Natural killer cell (primary cell): ENCODE data around the gene PDSS1. TPM values are rescaled to one million over a fixed set of nuclear protein-coding genes. Genes with fewer than 3 reads are reported as not detected.

Experiments
- ATAC-seq, 3 donors: fragments of 150-1000 bp in 2 of 3; fragments of 200-7000 bp in 1 of 3; cut with Tn5 transposase; 1 replicate in 1 of 3; 2 replicates in 2 of 3; pipeline ENCODE4 v1.10.0; 2021; ENCODE audit warnings: mild to moderate bottlenecking in 2 of 3, moderate library complexity in 2 of 3
- DNase-seq, 2 donors: peaks; one replicate each; pipeline versions ENCODE4 v3.0.0 to v3.0.0-alpha.2; 2013 to 2021; ENCODE audit warnings: mixed read lengths in 1 of 2
- H3K27ac ChIP-seq: one replicate; pipeline ENCODE4 v1.5.1; 2013; ENCODE audit warnings: mild to moderate bottlenecking, low read length
- H3K27me3 ChIP-seq: one replicate; pipeline ENCODE4 v1.6.1; 2013; ENCODE audit warnings: low read length; ENCODE audit not compliant: control insufficient read depth, insufficient read depth
- H3K36me3 ChIP-seq: one replicate; pipeline ENCODE4 v1.6.1; 2013; ENCODE audit warnings: low read length; ENCODE audit not compliant: control insufficient read depth, insufficient read depth
- H3K4me1 ChIP-seq: one replicate; pipeline ENCODE4 v1.6.1; 2013; ENCODE audit warnings: low read length; ENCODE audit not compliant: control insufficient read depth, insufficient read depth
- H3K4me3 ChIP-seq: one replicate; pipeline ENCODE4 v1.5.1; 2013; ENCODE audit warnings: low read length
- H3K9me3 ChIP-seq: one replicate; pipeline ENCODE4 v1.6.1; 2013; ENCODE audit warnings: low read length; ENCODE audit not compliant: control insufficient read depth, insufficient read depth
- H3K27ac Mint-ChIP-seq, 2 donors: one replicate each; pipeline ENCODE4 v1.8.0; 2022; ENCODE audit warnings: mild to moderate bottlenecking in 2 of 2, mixed read lengths in 2 of 2, moderate library complexity in 1 of 2
- H3K27me3 Mint-ChIP-seq, 2 donors: one replicate each; pipeline ENCODE4 v1.8.0; 2022; ENCODE audit warnings: low read depth in 2 of 2, mixed read lengths in 2 of 2
- H3K36me3 Mint-ChIP-seq: one replicate; pipeline ENCODE4 v1.8.0; 2022; ENCODE audit warnings: mixed read lengths
- H3K4me1 Mint-ChIP-seq, 2 donors: one replicate each; pipeline ENCODE4 v1.8.0; 2022; ENCODE audit warnings: mixed read lengths in 2 of 2
- H3K4me3 Mint-ChIP-seq: one replicate; pipeline ENCODE4 v1.8.0; 2022; ENCODE audit warnings: mild to moderate bottlenecking, moderate library complexity, mixed read lengths
- H3K9me3 Mint-ChIP-seq, 2 donors: one replicate each; pipeline ENCODE4 v1.8.0; 2022; ENCODE audit warnings: mixed read lengths in 2 of 2
- WGBS: methylation state at CpG from one replicate; pipeline ENCODE4 v1.1.7; 2013; ENCODE audit warnings: missing lambda C conversion rate; ENCODE audit not compliant: insufficient coverage; 5-methylcytosine and 5-hydroxymethylcytosine counted together
- intact Hi-C: fragments of 100-400 bp; cut with micrococcal nuclease; formaldehyde crosslinking; loops from one replicate; pipeline ENCODE4 v1.14.2; 2022
- total RNA-seq, 4 donors: library from RNA; stranded (reverse); fragments of 120-200 nt in 1 of 4; gene quantifications; one replicate each; pipeline versions ENCODE4 v1.2.3 to v1.2.4, GENCODE V29; 2013 to 2022
- TF ChIP-seq, protein P1 (sequence below): fragments of 200-600 bp; IDR thresholded peaks from one replicate; pipeline ENCODE4 v1.8.0; 2022; ENCODE audit warnings: antibody characterized with exemption

PDSS1 gene
- total RNA-seq, 3 donors from 2014 or later (not counting 1 experiment from before 2014, with no cell fraction given), result 3.5 to 4.4 (median 3.7) TPM

- intact Hi-C loops, result no loop called here
- H3K27me3 ChIP-seq, result no peaks in the 10 kb centered on the region
- H3K9me3 Mint-ChIP-seq, result no peaks in the 10 kb centered on the region
- H3K36me3 Mint-ChIP-seq, result no peaks in the 10 kb centered on the region
- no peak overlapping the region for H3K27ac ChIP-seq
- no peak overlapping the region for H3K4me3 ChIP-seq
- no peaks in the 10 kb centered on the region for H3K9me3 ChIP-seq
- ATAC-seq (no peak), DNase-seq (no peak)
- peaks cover 6% of the 10 kb centered on the region for H3K4me1 ChIP-seq
- TF ChIP-seq, protein P1, sequence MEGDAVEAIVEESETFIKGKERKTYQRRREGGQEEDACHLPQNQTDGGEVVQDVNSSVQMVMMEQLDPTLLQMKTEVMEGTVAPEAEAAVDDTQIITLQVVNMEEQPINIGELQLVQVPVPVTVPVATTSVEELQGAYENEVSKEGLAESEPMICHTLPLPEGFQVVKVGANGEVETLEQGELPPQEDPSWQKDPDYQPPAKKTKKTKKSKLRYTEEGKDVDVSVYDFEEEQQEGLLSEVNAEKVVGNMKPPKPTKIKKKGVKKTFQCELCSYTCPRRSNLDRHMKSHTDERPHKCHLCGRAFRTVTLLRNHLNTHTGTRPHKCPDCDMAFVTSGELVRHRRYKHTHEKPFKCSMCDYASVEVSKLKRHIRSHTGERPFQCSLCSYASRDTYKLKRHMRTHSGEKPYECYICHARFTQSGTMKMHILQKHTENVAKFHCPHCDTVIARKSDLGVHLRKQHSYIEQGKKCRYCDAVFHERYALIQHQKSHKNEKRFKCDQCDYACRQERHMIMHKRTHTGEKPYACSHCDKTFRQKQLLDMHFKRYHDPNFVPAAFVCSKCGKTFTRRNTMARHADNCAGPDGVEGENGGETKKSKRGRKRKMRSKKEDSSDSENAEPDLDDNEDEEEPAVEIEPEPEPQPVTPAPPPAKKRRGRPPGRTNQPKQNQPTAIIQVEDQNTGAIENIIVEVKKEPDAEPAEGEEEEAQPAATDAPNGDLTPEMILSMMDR, result no peak
- H3K36me3 ChIP-seq, result peaks cover 6% of the 10 kb centered on the region
- H3K27me3 Mint-ChIP-seq, result no peaks in the 10 kb centered on the region
- H3K27ac Mint-ChIP-seq, result no peak overlapping the region
- H3K4me1 Mint-ChIP-seq, result peaks cover 0 to 5% of the 10 kb centered on the region in 2 donors
- 94% methylated on average over 2 of the region's 2 CpGs for WGBS
- no peak overlapping the region for H3K4me3 Mint-ChIP-seq
These were observed 17.6 kb downstream of the PDSS1 start for GRCh38 chr10:26715137-26715487.

DNA sequence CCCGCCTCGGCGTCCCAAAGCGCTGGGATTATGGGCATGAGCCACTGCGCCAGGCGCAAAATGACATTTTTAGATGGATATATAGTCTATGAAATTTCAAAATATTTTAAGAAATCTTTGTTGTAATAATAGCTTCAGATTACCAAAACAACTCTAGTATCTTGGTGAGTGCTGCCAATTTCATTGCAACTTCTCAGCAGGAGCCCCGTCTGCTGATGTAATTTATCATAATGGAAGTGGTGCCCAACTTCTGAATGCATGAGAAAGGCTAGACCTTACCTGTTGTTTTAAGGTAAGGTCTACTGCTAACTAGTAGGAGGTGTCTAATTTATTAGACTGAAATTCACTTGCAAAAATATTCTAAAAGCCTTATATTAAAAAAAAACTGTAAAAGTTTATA, 20.0 kb downstream of the PDSS1 start:
- Mint-ChIP-seq H3K36me3 (no peaks in the 10 kb centered on the region), H3K9me3 (no peaks in the 10 kb centered on the region), H3K4me3 (no peak overlapping the region), H3K27me3 (no peaks in the 10 kb centered on the region), H3K27ac (no peak overlapping the region), H3K4me1 (peaks cover 9 to 10% of the 10 kb centered on the region in 2 donors)
- intact Hi-C loops, result no loop called here
- WGBS, result 98% methylated on average over 6 of the region's 7 CpGs
- H3K27me3 ChIP-seq, result no peaks in the 10 kb centered on the region
- no peak for DNase-seq
- H3K9me3 ChIP-seq, result no peaks in the 10 kb centered on the region
- peaks cover 4% of the 10 kb centered on the region for H3K36me3 ChIP-seq
- no peak for ATAC-seq
- H3K4me3 ChIP-seq, result no peak overlapping the region
- no peak overlapping the region for H3K27ac ChIP-seq
- TF ChIP-seq, protein P1, result no peak
- H3K4me1 ChIP-seq, result peaks cover 18% of the 10 kb centered on the region

DNA sequence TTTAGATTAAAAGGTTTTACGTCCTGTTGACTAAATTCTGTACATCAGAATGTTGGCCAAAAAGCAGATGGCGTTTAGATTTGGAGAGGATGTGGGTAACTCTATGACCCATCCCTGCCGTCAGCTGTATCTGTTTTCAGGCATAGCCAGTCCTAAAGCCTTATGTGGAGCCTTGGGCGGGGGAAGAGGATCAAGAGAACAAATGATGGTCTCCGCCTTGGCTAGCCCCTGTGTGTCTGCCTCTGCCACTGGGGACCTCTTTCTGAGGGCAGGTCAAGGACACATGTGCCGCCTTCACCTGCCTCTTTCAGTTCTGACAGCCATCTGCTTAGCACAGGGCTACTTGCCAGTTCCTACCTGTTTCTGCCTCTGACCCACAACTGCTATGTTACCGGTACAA, 24.1 kb downstream of the PDSS1 start:
- DNase-seq (peak; percentile 49 to 71), ATAC-seq (peak; percentile 92 to 94 (median 93))
- H3K36me3 ChIP-seq, result peaks cover 14% of the 10 kb centered on the region
- Mint-ChIP-seq H3K4me1 (peaks cover 14% of the 10 kb centered on the region in 2 donors), H3K4me3 (peak overlapping the region; percentile 83), H3K9me3 (no peaks in the 10 kb centered on the region), H3K36me3 (peaks cover 8% of the 10 kb centered on the region), H3K27me3 (no peaks in the 10 kb centered on the region), H3K27ac (peak overlapping the region; percentile 93 to 94)
- TF ChIP-seq, protein P1, result no peak
- 36% methylated on average over 7 of the region's 7 CpGs for WGBS
- peaks cover 18% of the 10 kb centered on the region for H3K4me1 ChIP-seq
- no peaks in the 10 kb centered on the region for H3K27me3 ChIP-seq
- H3K4me3 ChIP-seq, result no peak overlapping the region
- peak overlapping the region; percentile 78 for H3K27ac ChIP-seq
- no peaks in the 10 kb centered on the region for H3K9me3 ChIP-seq
- intact Hi-C loops, result loop anchor here (5.0 kb wide), 1 partner anchor 136 kb away; no protein-coding TSS in a partner anchor

GRCh38 chr10:26723016-26723415, 25.5 kb downstream of the PDSS1 start:
- Histone ChIP-seq H3K27me3 (no peaks in the 10 kb centered on the region), H3K27ac (no peak overlapping the region), H3K36me3 (peaks cover 12% of the 10 kb centered on the region), H3K4me1 (peaks cover 18% of the 10 kb centered on the region), H3K4me3 (no peak overlapping the region), H3K9me3 (no peaks in the 10 kb centered on the region)
- Mint-ChIP-seq H3K4me3 (no peak overlapping the region), H3K4me1 (peaks cover 14% of the 10 kb centered on the region in 2 donors), H3K36me3 (peaks cover 8% of the 10 kb centered on the region), H3K27me3 (no peaks in the 10 kb centered on the region), H3K9me3 (no peaks in the 10 kb centered on the region), H3K27ac (no peak overlapping the region)
- ATAC-seq (no peak), DNase-seq (no peak)
- TF ChIP-seq, protein P1, result no peak
- intact Hi-C loops, result loop anchor here (5.0 kb wide), 1 partner anchor 134 kb away; no protein-coding TSS in a partner anchor
- 96% methylated on average over 4 of the region's 4 CpGs for WGBS
